SK-N-DZ (cell line): ENCODE data around the gene GCN1.
"Not testable (repeated sequence)": the region's sequence is repeated elsewhere in the genome, so short reads cannot be mapped to it uniquely, and the experiment has no call there.

Experiments
- DNase-seq: peaks from one replicate; pipeline ENCODE4 v3.0.0-alpha.2; 2015; ENCODE audit warnings: low spot score

Gene GCN1

GRCh38 chr12:120215766-120216735 lies 21.5 kb upstream of the GCN1 start:
- DNase-seq: no peak

GRCh38 chr12:120215357-120215735 lies 20.8 kb upstream of the GCN1 start:
- no peak for DNase-seq

GRCh38 chr12:120214626-120215356 lies 20.3 kb upstream of the GCN1 start:
- no peak for DNase-seq

- DNase-seq: no peak
Measured at GRCh38 chr12:120213758-120214157, 19.2 kb upstream of the GCN1 start.

GRCh38 chr12:120213182-120213581 lies 18.7 kb upstream of the GCN1 start:
- DNase-seq: not testable (repeated sequence)

- DNase-seq: no peak
Measured at GRCh38 chr12:120212301-120212700, 17.8 kb upstream of the GCN1 start.

- no peak for DNase-seq
Measured at GRCh38 chr12:120211904-120212283, 17.4 kb upstream of the GCN1 start.

GRCh38 chr12:120211243-120211903 lies 16.9 kb upstream of the GCN1 start:
- no peak for DNase-seq

- no peak for DNase-seq
Measured at GRCh38 chr12:120209851-120210250, 15.3 kb upstream of the GCN1 start.

GRCh38 chr12:120207227-120207626 lies 12.7 kb upstream of the GCN1 start:
- no peak for DNase-seq

- DNase-seq: not testable (repeated sequence)
Measured at GRCh38 chr12:120206781-120207180, 12.3 kb upstream of the GCN1 start.

GRCh38 chr12:120206228-120206627 lies 11.7 kb upstream of the GCN1 start:
- no peak for DNase-seq

GRCh38 chr12:120204171-120204570 lies 9.7 kb upstream of the GCN1 start:
- DNase-seq: no peak

- no peak for DNase-seq
Measured at GRCh38 chr12:120200364-120200800, 5.9 kb upstream of the GCN1 start.

- no peak for DNase-seq
Measured at GRCh38 chr12:120199595-120200306, 5.2 kb upstream of the GCN1 start.

GRCh38 chr12:120199025-120199424 lies 4.5 kb upstream of the GCN1 start:
- no peak for DNase-seq

- DNase-seq: no peak
Measured at GRCh38 chr12:120197542-120197887, 3.0 kb upstream of the GCN1 start.

GRCh38 chr12:120196817-120197541 lies 2.5 kb upstream of the GCN1 start:
- DNase-seq: not testable (repeated sequence)

- no peak for DNase-seq
Measured at GRCh38 chr12:120196363-120196762, 1.8 kb upstream of the GCN1 start.

- no peak for DNase-seq
Measured at GRCh38 chr12:120194226-120194533, 335 bp downstream of the GCN1 start.

- DNase-seq: not testable (repeated sequence)
Measured at GRCh38 chr12:120193286-120193685, 1.2 kb downstream of the GCN1 start.
